T-cell (primary cell): ENCODE measurements around the gene WASHC2C. TPM values are rescaled to one million over a fixed set of nuclear protein-coding genes. Genes with fewer than 3 reads are reported as not detected.
"Not testable (repeated sequence)": the region's sequence is repeated elsewhere in the genome, so short reads cannot be mapped to it uniquely, and the experiment has no call there.

Experiments used
- ATAC-seq, 4 experiments: fragments of 200-7000 bp in 3 of 4; fragments of 150-1000 bp in 1 of 4; cut with Tn5 transposase; replicated peaks in 1 of 4; 1 replicate in 3 of 4; 2 replicates in 1 of 4; pipeline ENCODE4 v1.10.0; 2021; ENCODE audit warnings: moderate library complexity in 3 of 4, mild to moderate bottlenecking in 2 of 4, moderate number of reproducible peaks in 1 of 4
- CTCF ChIA-PET, 2 donors: fragments of 300-600 bp; sonication (Branson Sonifier 250); formaldehyde crosslinking; loops; one replicate each; lab custom pipeline; 2022; ENCODE audit warnings: antibody characterized with exemption in 2 of 2; lab: Charles Lee
- POLR2A ChIA-PET, 2 donors: fragments of 300-600 bp; sonication (Branson Sonifier 250); formaldehyde crosslinking; loops; one replicate each; lab custom pipeline; 2022; ENCODE audit warnings: antibody characterized with exemption in 2 of 2; lab: Charles Lee
- DNase-seq, 35 experiments: peaks; one replicate each; pipeline versions ENCODE4 v3.0.0 to v3.0.0-alpha.2; 2013 to 2023
- H3K27ac ChIP-seq: one replicate; pipeline ENCODE4 v1.5.1; 2013; ENCODE audit warnings: low read length
- H3K27me3 ChIP-seq, 2 experiments: replicated peaks in 1 of 2; 1 replicate in 1 of 2; 2 replicates in 1 of 2; pipeline versions ENCODE4 v1.6.1 to v1.7.0; 2013; ENCODE audit warnings: low read length in 1 of 2, mixed read lengths in 1 of 2; ENCODE audit not compliant: control insufficient read depth in 2 of 2, insufficient read depth in 2 of 2; ENCODE audit errors: extremely low read depth in 1 of 2
- H3K36me3 ChIP-seq, 2 donors: 1 replicate in 1 of 2; 2 replicates in 1 of 2; pipeline versions ENCODE4 v1.6.1 to v1.7.0; 2013; ENCODE audit warnings: low read length in 1 of 2; ENCODE audit not compliant: control insufficient read depth in 2 of 2, insufficient read depth in 1 of 2; ENCODE audit errors: extremely low read depth in 1 of 2
- H3K4me1 ChIP-seq, 2 experiments: 1 replicate in 1 of 2; 2 replicates in 1 of 2; pipeline versions ENCODE4 v1.6.1 to v1.7.0; 2013; ENCODE audit warnings: low read length in 2 of 2, mixed read lengths in 1 of 2; ENCODE audit not compliant: insufficient read depth in 2 of 2, control insufficient read depth in 1 of 2; ENCODE audit errors: extremely low read depth in 1 of 2
- H3K4me3 ChIP-seq, 2 donors: 1 replicate in 1 of 2; 2 replicates in 1 of 2; pipeline versions ENCODE4 v1.5.1 to v1.7.0; 2013; ENCODE audit warnings: mild to moderate bottlenecking in 2 of 2, low read length in 1 of 2, moderate library complexity in 1 of 2; ENCODE audit not compliant: control insufficient read depth in 1 of 2; ENCODE audit errors: extremely low read depth in 1 of 2
- H3K9me3 ChIP-seq: 2 replicates; pipeline ENCODE4 v1.7.0; 2013
- H3K27ac Mint-ChIP-seq, 2 donors: one replicate each; pipeline ENCODE4 v1.8.0; 2020 to 2021; ENCODE audit warnings: mild to moderate bottlenecking in 2 of 2, mixed read lengths in 2 of 2
- H3K27me3 Mint-ChIP-seq, 2 donors: one replicate each; pipeline ENCODE4 v1.8.0; 2021 to 2022; ENCODE audit warnings: mixed read lengths in 2 of 2
- H3K36me3 Mint-ChIP-seq: one replicate; pipeline ENCODE4 v1.8.0; 2021; ENCODE audit warnings: mixed read lengths
- H3K4me1 Mint-ChIP-seq, 3 donors: one replicate each; pipeline ENCODE4 v1.8.0; 2020 to 2022; ENCODE audit warnings: mixed read lengths in 3 of 3, mild to moderate bottlenecking in 1 of 3
- H3K4me3 Mint-ChIP-seq, 3 donors: one replicate each; pipeline ENCODE4 v1.8.0; 2020 to 2022; ENCODE audit warnings: mild to moderate bottlenecking in 3 of 3, mixed read lengths in 3 of 3, moderate library complexity in 3 of 3
- H3K9me3 Mint-ChIP-seq, 3 donors: one replicate each; pipeline ENCODE4 v1.8.0; 2020 to 2022; ENCODE audit warnings: mixed read lengths in 3 of 3
- WGBS: methylation state at CpG from one replicate; pipeline ENCODE4 v1.1.5; 2013; ENCODE audit warnings: missing lambda C conversion rate; ENCODE audit not compliant: insufficient coverage; 5-methylcytosine and 5-hydroxymethylcytosine counted together
- total RNA-seq, 35 experiments: library from RNA in 6 of 35; stranded (reverse) in 6 of 35; fragments of 120-200 nt in 1 of 35; gene quantifications; one replicate each; pipeline versions ENCODE4 v1.2.1 to v1.2.4 and lab custom pipeline; 2013 to 2026

The WASHC2C gene
- total RNA-seq, 5 donors from 2014 or later (not counting 1 experiment from before 2014, with no cell fraction given), result 51.3 to 66.6 (median 62.5) TPM

GRCh38 chr10:45811075-45811474 is 84.0 kb downstream of the WASHC2C start:
- H3K27me3 Mint-ChIP-seq, result peaks cover 4 to 6% of the 10 kb centered on the region in 2 donors

DNA sequence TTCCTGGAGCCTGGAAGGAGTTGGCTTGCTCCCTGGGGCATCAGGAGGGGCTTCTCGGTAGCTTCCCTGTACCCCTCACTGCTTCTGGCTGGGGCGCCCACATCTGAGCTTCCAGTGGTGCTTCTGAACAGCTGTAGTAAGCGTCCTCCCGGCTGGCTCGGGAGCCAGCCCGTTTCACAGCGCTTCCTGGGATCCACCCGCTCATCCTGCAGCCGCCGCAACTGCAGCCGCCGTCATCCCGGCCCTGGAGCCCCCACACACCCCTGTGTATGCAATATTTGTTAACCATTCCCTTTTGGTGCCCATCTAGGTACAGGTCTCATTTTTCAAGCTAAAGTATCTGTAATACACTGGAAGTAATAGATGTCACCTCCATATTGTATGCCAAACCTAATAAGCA is 85.9 kb downstream of the WASHC2C start:
- 88% methylated on average over 7 of the region's 13 CpGs for WGBS
- H3K27ac Mint-ChIP-seq, H3K9me3 Mint-ChIP-seq, ATAC-seq, H3K4me1 Mint-ChIP-seq, H3K36me3 Mint-ChIP-seq, POLR2A ChIA-PET, H3K36me3 ChIP-seq, H3K9me3 ChIP-seq, H3K4me3 ChIP-seq, H3K27ac ChIP-seq, CTCF ChIA-PET, DNase-seq, H3K4me3 Mint-ChIP-seq, H3K27me3 Mint-ChIP-seq, H3K4me1 ChIP-seq: not testable (repeated sequence)
- peaks cover 0 to 15% of the 10 kb centered on the region in 2 experiments for H3K27me3 ChIP-seq

More at GRCh38 chr10:45811075-45811474, 84.0 kb downstream of the WASHC2C start:
- H3K9me3 ChIP-seq, result no peaks in the 10 kb centered on the region
- Mint-ChIP-seq H3K4me1 (no peaks in the 10 kb centered on the region), H3K9me3 (no peaks in the 10 kb centered on the region), H3K36me3 (no peaks in the 10 kb centered on the region), H3K4me3 (no peak overlapping the region), H3K27ac (no peak overlapping the region)
- no CpG with 5 or more reads among the region's 6 CpGs for WGBS
- no peaks in the 10 kb centered on the region for H3K36me3 ChIP-seq
- H3K27ac ChIP-seq, result no peak overlapping the region
- H3K27me3 ChIP-seq, result peaks cover 0 to 9% of the 10 kb centered on the region in 2 experiments
- ChIA-PET POLR2A (no interaction called here), CTCF (no interaction called here)
- no peak overlapping the region for H3K4me3 ChIP-seq
- no peak for ATAC-seq
- DNase-seq, result no peak
- H3K4me1 ChIP-seq, result no peaks in the 10 kb centered on the region

DNA sequence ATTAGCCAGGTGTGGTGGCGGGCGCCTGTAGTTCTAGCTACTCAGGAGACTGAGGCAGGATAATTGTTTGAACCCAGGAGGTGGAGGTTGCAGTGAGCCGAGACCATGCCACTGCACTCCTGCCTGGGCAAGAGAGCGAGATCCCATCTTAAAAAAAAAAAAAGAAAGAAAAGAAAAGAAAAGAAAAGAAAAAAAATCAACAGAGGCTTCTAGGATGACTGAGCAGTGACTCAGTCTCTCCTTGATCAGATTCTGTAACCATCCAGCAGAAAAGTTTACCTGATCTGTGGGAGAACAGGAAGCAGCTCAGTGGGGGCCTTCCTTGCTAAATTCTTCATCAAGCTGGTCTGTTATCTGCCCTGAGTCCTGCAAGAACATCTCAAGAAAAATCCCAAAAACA is 87.1 kb downstream of the WASHC2C start:
- H3K4me1 Mint-ChIP-seq, H3K27ac ChIP-seq, H3K4me3 ChIP-seq, H3K9me3 ChIP-seq, H3K27ac Mint-ChIP-seq, CTCF ChIA-PET, DNase-seq, H3K27me3 Mint-ChIP-seq, H3K9me3 Mint-ChIP-seq, POLR2A ChIA-PET, H3K4me1 ChIP-seq, ATAC-seq, H3K36me3 ChIP-seq, H3K36me3 Mint-ChIP-seq, H3K4me3 Mint-ChIP-seq: not testable (repeated sequence)
- H3K27me3 ChIP-seq, result peaks cover 0 to 15% of the 10 kb centered on the region in 2 experiments
- no CpG with 5 or more reads among the region's 4 CpGs for WGBS

DNA sequence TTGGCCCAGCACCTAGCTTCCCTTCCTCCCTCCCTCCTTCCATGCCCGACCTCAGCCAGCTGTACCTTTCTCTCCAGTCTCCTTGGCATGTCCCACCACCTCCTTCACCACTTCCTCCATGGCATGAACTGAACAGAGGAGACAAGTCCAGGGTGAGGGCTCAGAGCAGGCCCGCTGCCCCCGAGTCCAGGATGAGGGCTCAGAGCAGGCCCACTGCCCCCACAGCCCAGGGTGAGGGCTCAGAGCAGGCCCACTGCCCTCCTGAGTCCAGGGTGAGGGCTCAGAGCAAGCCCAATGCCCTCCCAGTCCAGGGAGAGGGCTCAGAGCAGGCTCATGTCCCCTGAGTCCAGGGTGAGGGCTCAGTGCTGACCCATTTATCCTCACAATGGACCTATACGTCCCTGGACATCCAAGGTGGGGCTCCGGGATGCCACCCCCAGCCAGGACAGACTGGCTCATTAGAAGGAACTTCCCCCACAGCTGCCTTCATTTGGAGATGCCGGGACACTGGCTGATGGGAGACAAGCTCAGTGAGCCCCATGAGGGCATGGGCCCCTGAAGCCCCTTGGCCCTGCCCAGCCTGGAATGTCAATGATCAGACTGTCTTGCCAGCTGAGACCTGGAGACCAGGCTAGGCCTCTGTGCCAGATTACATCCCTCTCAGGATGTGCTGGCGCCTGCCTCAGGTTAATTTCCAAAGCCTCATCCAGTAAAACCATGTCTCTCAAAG is 90.2 kb downstream of the WASHC2C start:
- Mint-ChIP-seq H3K4me3 (no peak overlapping the region), H3K27ac (no peak overlapping the region), H3K9me3 (no peaks in the 10 kb centered on the region), H3K36me3 (no peaks in the 10 kb centered on the region), H3K4me1 (no peaks in the 10 kb centered on the region), H3K27me3 (peaks cover 0 to 2% of the 10 kb centered on the region in 2 donors)
- Histone ChIP-seq H3K4me1 (no peaks in the 10 kb centered on the region), H3K27ac (no peak overlapping the region), H3K27me3 (peaks cover 0 to 12% of the 10 kb centered on the region in 2 experiments), H3K36me3 (no peaks in the 10 kb centered on the region), H3K4me3 (no peak overlapping the region), H3K9me3 (no peaks in the 10 kb centered on the region)
- no peak for ATAC-seq
- ChIA-PET POLR2A (no interaction called here), CTCF (no interaction called here)
- WGBS, result 84% methylated on average over 5 of the region's 7 CpGs
- DNase-seq, result no peak

DNA sequence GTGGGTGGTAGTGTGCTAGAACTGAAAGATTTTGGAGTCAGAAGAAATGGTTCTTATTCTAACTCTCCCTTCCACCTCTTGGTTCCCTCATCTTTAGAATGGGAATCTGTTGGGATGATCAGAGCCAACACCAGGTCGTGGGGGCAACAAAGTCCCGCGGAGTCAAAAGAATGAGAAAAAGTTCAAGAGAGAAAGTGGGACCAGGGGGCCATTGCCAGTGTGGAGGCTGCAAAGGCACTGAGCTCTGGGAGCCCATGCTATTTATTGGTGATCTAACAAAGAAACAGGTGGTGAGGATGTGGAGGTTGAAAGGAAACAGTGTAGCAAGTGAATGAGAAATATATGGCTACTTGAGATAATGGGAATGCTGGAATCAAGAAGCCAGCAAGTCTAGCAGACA is 90.8 kb downstream of the WASHC2C start:
- Histone ChIP-seq H3K27me3 (peaks cover 0 to 7% of the 10 kb centered on the region in 2 experiments), H3K4me3 (no peak overlapping the region), H3K36me3 (no peaks in the 10 kb centered on the region), H3K9me3 (no peaks in the 10 kb centered on the region), H3K27ac (no peak overlapping the region), H3K4me1 (no peaks in the 10 kb centered on the region)
- DNase-seq (no peak), ATAC-seq (no peak)
- CTCF ChIA-PET, result no interaction called here
- H3K4me3 Mint-ChIP-seq, result no peak overlapping the region
- H3K27ac Mint-ChIP-seq, result no peak overlapping the region
- no peaks in the 10 kb centered on the region for H3K4me1 Mint-ChIP-seq
- WGBS, result no CpG with 5 or more reads among the region's 3 CpGs
- peaks cover 0 to 2% of the 10 kb centered on the region in 2 donors for H3K27me3 Mint-ChIP-seq
- no peaks in the 10 kb centered on the region for H3K36me3 Mint-ChIP-seq
- POLR2A ChIA-PET, result no interaction called here
- H3K9me3 Mint-ChIP-seq, result no peaks in the 10 kb centered on the region

DNA sequence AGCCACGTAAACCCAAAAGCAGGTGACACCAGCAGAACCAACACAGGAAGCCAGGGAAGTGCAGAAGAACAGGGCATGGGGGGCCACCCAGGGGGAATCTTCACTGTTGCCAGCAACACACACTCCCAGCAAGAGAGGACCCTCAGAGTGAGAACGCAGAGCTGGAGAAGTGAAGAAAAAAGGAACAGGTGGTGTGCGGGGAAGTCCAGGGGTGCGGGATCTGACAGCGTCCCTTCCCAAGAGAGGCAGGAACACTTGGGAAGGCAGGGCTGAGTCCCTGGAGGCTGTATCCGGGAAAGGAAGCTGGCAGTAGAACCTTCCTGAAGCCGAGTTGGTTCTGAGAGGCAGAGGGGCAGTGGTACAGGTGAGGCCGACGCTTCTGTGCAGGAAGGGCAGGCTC is 92.5 kb downstream of the WASHC2C start:
- no peak for DNase-seq
- Mint-ChIP-seq H3K27me3 (no peaks in the 10 kb centered on the region), H3K27ac (no peak overlapping the region), H3K36me3 (peaks cover 4% of the 10 kb centered on the region), H3K9me3 (no peaks in the 10 kb centered on the region), H3K4me1 (no peaks in the 10 kb centered on the region), H3K4me3 (no peak overlapping the region)
- H3K27ac ChIP-seq, result no peak overlapping the region
- H3K36me3 ChIP-seq, result no peaks in the 10 kb centered on the region
- POLR2A ChIA-PET, result no interaction called here
- H3K27me3 ChIP-seq, result peaks cover 0 to 6% of the 10 kb centered on the region in 2 experiments
- CTCF ChIA-PET, result interaction anchor here in 1 of 2 donors (0.6 kb wide), 1 partner anchor 186 kb away, joined by 3 read pairs; no protein-coding TSS in a partner anchor
- no peak for ATAC-seq
- no peaks in the 10 kb centered on the region for H3K4me1 ChIP-seq
- H3K9me3 ChIP-seq, result no peaks in the 10 kb centered on the region
- WGBS, result 84% methylated on average over 4 of the region's 9 CpGs
- H3K4me3 ChIP-seq, result no peak overlapping the region
